HUDEP-2 (cell line): Measurements from ENCODE around the gene CBX4.
A peak's percentile ranks its signal among the peaks of the same experiment; 100 is the strongest.

Experiments
- DNase-seq, 76 experiments: peaks; one replicate each; lab custom pipeline; 2025; ENCODE audit not compliant: unreplicated experiment in 76 of 76; lab: John Stamatoyannopoulos, UW

The CBX4 gene

DNA sequence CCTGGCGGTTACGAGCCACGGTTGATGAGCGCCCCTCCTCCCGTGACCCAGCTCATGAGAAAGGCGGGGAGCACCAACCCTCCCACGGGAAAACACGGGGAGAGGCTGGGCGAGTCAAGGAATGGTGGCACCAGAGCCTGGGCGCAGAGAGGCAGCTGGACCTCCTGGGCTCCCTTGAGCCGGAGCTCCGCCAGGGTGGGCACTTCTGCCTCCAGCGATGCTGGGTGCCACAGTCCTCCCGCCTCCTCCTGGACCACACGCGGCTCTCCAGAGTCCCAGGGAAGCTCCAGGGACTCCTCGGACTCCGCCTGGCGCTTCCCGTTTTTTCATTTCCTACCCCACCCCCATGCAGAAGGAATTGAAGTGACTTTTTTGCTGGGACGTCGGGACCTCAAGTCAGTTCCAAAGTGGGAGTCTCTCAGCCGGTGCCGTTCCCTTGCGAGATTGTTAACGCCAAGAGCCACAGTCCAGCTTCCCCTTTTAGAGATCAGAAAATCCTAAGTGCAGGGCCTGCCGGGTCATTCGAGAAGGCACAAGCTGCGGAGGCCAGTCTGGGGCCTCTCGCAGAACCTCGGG, 35.7 kb downstream of the CBX4 start:
- peak in 20 of 76 experiments; percentile 15 to 84 (median 42) for DNase-seq

DNA sequence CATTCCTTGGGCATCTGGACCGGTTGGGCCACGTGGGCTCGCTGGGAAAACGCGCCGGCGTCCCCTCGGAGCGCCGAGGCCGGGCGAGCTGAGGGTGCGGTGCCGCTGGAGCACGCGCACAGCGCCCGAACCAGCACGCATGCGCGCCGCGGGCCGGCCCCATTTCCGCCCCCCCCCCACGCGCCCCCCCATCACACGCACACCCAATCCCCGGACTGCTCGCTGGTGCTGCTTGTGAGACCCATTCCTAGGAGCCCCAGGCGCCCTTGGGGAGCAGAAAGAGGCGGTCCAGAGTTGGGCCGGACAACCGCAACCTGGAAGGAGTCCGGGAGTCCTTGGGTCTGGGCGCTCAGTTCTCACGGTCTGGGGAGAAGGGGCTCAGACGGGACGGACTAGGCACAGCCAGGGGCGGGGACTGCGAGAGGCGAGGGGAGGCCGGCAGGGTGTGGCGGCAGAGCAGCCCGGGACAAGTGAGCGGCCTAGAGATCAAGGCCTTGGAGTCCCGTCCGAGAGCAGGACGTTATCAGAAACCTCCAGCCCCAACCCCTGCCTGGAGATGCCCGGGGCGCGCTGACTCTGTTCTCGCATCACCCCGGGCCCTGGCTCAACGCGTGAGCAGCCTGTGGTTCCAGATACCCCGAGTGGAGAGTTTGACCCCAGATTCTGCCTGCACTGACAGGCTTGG, 36.4 kb downstream of the CBX4 start:
- DNase-seq: peak in 75 of 76 experiments; percentile 60 to 98 (median 92)

DNA sequence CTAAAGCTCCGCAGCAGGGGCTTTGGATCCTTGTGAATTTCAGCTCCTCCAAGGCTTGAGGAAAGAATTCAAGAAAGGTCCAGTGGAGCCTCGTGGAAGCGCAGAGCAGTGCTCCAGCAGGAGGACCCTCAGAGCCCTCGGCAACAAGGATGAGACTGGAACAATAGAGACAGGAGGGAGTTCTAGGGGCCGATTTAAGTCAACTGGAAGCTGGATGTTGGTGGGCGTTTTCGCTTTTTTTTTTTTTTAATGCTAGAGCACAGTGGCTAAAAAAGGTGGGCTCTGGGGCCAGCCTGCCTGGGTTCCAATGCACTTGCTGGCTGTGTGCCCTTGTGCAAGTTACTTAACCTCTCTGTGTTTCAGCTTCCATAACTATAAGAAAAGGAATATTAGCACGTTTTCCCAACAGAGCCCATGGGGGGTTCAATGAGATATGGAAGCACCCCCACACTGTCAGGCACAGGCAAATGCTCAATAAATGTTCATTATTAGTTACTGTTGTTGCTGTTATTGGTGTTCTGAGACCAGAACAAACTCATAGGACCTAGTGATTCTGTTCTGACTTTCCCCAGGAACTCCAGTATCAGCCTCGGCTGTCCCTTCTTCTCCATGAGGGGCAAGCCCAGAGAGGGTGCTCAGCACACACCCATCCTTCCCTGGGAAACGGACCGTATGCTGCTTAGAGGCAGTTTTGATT, 37.1 kb downstream of the CBX4 start:
- DNase-seq: peak in 10 of 76 experiments; percentile 21 to 55 (median 32)

DNA sequence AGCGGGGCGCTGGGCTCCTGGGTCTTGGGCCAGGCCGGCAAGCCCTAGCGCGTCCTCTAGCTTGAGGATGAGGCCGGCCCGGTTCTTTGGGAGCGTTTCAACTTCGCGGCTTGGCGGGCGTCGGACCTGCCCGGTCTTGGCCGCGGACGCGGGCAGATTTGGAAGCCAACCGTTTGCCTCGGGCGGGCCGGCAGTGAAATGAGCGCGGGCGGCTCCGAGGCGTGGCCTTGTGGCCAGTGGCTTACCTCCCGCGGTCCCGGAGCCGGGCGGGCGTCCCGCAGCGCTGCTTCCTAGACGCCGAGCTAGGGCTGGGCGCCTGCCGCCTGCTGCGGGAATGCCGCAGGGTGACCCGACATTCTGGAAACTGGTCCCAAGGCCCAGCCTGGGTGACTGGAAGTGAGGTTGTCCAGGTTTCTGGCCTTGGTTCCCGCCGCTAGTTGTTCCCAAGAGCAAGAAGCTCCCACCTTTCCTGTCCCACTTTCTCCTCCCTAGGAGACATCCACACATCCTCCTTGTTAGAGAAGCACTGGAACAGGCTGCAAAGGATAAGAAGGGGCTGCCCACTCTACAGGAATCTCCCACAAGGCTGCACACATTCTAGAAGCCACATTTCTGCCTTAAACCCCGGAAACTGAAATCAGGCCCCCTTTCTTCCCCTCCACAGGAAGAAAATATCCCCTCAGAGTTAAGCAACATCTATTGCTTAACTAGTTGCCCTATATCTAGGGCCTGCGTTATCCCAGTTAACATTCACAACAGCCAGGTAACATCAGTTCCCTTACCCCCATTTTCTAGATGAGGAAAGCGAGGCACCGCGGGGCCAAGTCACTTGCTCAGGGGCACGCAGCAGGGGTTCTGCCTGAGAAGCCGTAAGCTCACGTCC, 37.8 kb downstream of the CBX4 start:
- DNase-seq: peak in 63 of 76 experiments; percentile 18 to 76 (median 54)

DNA sequence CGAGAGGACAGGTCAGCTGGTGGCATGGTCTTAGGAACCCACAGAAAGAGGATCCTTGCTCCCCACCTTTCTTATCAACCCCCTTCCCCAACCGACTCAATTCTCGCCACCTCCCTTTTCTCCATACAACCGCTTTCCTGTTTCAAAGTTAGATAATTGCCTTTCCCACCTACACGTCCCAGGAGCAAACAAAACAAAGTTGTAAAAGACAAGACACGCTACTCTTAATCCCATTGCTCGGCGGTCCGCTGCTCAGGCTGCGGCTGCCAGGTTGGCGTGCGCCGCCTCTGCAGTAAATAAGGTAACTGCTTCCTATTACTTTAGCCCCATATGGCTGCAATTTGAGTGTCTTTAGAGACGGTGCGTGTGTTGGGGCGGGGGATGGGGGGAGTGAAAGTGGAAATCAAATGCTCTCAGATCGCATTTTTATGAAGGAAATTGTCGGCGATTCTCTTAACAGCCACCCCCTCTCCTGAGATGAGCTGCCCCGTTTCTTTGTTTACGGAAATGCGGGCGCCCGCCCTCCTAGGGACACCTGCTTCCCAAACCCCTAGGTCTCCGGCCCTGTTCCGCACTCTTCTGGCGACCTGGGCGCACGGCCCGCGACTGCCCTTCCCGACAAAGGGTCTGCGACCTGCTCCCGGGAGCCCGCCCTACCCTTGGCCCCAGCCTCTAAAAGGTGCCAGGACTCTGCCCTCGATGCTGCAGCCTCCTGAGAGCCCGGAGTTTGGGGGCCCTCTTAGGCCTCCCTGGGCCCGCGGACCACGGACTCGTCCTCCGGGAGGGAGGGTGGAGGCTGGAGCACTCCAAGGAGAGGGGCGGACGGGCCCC, 38.7 kb downstream of the CBX4 start:
- peak in 63 of 76 experiments; percentile 20 to 80 (median 58) for DNase-seq

DNA sequence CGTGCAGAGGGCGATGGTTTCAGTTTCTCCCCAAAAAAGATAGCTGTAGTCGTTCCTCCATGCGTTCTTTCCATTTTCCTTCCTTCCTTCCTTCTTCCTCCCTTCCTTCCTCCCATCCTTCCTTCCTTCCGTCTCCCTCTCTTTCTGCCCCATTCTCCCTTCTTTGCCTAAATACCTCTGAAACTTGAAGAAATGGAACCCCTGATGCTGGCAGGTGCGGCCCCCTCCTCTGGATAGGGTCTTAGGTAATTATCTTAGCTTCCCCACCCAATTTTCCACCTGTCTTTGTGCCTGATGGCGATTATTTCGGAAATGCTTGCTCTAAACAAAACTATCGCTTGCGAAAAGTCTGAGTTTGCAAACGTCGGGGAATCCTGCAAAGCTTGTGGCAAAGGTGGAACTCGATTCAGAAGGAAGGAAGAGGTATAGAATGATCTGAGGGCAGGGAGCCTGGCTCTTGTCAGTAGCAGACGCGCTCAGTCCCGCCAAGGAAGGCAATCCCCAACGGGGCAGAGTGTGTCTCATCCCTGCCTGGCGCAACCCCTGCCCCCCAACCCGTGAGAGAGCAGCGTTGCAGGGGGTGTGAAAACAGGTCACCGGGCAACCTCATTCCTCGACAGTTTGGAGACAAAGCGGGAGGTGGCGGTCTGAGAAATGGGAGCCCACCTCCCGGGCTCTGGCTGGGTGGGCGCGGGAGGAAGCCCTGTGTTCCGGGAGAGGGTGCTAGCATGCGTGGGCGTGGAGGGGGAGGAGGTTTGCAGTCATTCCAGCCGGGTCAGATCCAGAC, 39.5 kb downstream of the CBX4 start:
- DNase-seq: peak in 40 of 76 experiments; percentile 19 to 74 (median 44)

DNA sequence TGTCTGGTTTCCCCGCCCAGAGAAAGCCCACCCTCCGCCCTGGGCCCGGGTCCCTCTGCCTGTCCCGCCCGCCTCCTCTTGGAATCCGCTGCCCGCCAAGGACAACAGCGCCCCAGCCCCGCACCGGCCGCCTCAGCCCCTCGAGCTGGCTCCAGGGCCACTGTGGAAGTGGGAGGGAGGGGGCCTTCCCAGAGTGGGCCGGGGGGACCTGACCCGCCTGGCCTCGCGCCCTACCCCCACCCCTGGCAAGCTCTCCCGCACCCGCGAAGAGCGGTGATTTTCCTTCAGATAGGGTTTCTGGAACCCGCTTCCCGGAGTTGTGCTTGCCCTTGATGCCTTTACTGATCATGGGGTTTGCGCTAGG, 40.1 kb downstream of the CBX4 start:
- DNase-seq: peak in 26 of 76 experiments; percentile 13 to 64 (median 34)

DNA sequence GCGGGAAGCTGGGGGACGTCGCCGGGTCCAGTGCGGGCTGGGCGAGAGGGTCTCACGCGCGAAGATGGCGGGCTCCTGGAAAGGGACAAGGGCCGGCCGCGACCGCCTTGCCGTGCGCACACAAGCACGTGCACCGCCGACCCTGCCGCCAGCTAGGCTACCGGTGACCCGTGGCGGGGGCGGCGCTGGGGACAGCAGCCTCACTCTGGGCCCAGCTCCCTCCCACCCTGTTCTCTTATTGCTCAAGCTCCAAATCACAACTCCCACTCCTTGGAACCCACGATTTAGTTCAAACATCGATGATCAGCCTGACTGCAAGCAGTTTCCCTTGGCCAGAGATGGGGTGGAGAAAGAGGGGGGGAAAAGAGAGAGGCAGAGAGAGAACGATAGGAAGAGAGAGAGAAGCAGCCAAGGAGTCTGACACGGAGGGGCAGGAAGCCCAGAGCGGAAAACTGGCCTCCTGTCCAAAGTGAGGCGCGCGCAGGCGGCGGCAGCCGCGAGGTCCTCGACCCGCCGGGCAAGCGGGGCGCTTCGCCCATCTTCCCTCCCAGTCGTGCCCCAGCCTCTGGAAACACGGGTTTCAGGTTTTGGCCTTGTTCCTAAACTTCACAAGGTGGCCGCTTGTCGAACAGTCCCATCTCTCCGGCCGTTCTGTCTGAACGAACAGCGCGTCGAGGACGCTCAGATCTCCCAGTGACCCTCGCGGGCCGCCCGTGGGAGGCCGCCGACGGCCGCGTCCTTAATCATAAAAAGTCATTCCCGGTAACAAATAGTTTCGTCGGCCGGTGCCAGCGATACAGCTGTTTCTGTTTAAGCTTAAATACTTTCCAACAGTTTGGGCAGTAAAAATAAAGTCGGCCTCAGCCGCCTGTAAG, 40.7 kb downstream of the CBX4 start:
- peak in 51 of 76 experiments; percentile 15 to 74 (median 45) for DNase-seq

DNA sequence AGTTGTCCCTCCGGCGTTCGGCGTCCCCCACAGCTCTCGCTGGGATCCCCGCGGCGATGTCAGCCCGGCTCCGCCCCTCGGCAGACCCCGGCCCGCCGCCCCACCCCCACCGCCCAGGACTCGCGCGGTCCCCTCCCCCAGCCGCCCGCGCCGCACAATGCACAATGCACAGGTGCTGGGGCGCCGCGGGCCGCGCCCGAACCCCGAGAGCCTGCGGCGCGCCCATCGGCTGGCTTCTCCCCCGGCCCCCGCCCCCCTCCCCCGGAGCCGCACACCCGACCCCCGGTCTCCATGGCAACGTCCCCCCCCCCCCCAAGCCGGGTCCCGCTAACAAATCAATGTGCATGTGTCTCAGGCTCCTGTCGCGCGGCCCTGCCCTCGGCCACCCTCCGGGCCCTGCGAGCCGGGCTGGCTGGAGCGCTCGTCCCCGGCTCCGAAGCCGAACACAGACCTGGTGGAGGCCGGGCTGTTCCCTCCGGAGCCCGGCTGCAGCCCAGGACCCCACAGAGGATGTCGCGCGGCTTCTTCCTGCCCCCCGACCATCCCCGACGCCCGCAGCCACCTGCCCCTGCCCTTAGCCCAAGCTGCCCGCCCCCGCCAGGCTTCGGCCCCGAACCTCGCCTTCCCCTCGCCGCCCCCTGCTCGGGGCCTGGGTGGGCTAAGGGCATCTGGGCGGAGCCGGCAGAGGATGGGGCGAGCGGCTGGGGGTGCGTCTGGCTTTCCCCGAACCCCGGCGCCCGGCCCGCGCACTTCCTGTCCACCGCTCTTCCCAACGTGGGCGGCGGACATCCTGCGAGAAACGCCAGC, 41.5 kb downstream of the CBX4 start:
- peak in 56 of 76 experiments; percentile 22 to 86 (median 68) for DNase-seq

DNA sequence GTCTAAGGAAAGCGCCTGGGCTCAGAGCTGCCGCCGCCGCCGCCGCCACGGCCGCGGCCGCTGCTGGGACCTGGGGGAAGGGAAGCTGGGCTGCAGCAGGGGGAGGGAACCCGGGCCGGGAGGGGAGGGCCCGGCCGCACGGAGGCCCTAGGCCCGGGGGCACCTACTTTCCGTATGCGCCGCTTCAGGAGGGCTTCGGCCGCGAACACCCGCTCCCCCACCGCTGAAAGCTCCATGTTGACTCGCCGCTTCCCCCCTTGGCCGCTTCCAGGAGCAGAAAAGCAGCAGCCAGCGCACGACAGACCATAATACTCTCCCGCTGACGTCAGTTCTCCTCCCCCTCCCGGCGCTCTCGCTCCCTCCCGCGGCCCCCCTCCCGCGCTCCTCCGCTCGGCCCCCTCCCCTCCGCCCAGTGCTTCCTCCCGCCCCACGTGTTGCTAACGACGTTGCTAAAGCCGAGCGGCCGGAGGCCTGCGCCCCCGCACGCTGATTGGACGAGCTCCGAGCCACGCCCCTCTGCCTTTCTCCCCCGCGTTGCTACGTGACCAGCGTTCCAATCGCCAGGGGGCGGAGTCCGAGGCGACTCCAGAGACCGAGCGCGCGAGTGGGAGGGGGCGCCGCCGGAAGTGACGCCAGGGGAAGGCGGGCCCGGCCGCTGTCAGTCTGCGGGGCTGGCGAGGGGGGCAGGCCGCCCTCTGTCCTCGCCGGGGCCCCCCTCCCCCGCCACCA, 42.3 kb downstream of the CBX4 start, which contains the start of gene CBX8:
CBX8 (minus strand) TSS at position 315 of the 729 bp plus-strand sequence; CDS start at position 236, 79 bp downstream.
- DNase-seq: peak in 75 of 76 experiments; percentile 73 to 100 (median 99)

DNA sequence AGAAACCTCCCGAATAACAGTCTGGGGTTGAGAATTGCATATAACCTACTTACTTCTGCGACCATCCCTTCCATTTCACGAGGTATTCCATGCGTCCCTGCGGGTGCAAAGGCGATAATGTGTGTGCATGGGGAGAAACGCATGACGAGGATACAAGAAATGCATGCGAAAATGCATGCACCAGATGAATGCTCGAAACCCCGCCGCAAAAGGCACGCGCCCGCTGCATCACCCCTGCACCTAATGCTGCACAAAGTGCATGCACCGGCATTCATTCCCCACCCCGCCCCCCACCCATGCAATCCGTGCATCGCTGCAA, 42.8 kb downstream of the CBX4 start:
- no peak for DNase-seq

DNA sequence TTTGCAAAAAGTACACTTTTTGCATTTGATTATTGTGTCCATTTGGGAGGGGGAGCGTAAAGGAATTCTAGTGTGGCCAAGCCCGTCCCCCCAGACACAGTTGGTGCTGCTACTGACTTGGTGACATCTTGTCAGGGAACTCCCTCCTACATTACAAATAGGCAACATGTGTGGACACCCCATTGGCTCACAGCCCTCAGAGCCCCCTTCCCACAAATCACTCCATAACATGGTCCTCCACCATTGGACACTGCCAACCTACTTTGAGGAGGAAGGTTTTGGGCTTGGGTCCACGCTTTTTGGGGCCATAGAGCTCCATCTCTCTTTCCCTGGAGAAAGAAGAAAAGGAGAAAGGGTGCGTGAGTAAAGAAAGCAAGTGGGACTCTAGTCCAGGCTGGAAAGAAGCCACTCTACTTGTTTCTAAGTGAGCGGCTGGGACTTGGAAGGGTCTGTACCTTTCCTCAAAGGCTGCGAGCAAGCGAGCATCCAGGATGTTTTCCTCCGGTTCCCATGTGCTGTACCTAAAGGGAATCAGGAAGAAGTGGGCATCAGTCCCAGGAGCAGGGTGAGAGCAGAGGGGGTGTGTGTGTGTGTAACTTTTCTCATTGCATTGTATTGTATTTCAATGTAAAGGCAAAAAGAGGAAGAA, 43.3 kb downstream of the CBX4 start:
- no peak for DNase-seq

DNA sequence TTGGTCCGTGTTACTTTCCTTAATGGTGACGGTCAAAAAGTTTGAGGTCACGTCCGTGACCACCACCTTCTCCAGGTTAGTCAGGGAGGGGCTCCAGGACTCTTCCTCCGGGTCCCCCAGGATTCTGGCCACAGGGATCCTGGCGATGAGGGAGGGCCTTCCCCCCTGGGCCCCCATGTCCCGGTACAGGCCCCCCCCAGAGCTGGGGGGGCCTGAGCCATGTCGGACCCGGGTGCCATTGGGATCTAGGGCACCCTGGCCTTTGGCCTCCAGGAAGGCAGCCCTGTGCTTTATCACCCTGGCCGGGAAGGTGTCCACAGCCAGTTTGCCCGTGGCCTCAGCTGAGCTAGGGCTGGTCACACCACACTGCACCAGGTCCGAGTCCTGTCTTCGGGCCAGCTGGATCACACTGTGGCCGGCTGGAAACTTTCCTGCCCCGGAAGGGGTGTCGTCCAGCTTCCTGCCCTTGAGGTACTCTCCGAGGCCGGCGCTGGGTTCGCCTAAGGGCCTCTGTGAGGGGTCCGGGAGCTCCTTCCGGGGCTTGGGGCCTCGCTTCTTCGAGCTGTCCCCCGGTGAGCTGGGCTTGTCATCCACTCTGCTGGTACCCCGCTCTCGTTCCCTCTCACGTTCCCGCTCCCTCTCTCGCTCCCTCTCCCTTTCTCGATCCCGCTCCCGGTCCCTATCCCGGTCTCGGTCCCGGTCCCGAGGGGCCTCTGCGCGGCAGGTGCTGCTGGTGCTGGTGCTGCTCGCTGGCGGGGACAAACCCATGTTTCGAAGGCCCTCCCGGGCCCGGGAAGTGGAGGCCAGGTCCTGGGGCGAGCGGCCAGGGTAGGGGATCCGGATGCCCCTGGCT, 44.4 kb downstream of the CBX4 start:
- no peak for DNase-seq

DNA sequence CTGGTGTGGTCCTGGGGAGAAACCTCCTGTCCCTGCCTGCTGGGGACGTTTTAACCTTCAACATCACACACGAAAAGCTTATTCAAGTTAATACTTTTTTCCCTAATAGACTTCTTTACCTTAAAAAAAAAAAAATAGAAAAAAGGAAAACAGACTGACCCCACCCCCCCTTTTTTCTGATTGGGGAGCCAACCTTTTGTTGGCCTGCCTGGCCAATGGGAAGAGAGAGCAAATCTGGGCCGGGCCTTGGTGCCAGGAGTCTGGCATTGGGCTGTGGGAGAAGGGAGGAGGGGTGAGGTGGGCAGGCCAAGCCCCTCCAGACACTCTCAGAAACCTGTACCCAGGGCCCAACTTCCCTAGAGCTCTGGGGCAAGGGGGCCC, 45.3 kb downstream of the CBX4 start:
- DNase-seq: no peak
